ENCODE results near the gene FITM1.

Gene FITM1

DNA sequence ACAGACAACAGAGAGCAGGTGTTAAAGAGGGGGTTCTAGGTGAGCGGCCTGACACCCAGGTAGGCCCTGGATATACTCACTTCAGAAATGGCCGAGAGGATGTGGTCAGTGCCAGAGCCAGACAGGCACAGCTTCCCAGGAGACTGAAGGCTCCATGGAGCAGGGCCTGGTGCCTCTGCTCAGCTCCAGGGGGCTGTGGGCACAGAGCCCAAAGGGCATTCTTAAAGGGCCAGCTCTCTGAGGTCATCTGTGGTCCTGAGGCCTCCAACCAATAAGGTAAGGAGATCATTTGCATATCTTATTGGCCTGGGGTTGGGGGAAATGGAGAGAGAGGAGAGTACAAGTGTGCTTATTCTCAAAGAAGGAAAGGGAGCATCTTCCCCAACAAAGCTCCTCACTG lies 46.0 kb upstream of the FITM1 start:
- no peak for TF ChIP-seq CTCF (IDR thresholded peaks at IDR 0.05; ENCODE audit: control extremely low read depth, extremely low read depth, low read depth, missing control alignments)
- POLR2A ChIA-PET: no interaction called here
- no peak for DNase-seq (ENCODE audit: extremely low spot score)
- CTCF ChIA-PET: interaction anchor here (8.5 kb wide), 1 partner anchor 25 kb away, joined by 100 read pairs; no protein-coding TSS in a partner anchor

DNA sequence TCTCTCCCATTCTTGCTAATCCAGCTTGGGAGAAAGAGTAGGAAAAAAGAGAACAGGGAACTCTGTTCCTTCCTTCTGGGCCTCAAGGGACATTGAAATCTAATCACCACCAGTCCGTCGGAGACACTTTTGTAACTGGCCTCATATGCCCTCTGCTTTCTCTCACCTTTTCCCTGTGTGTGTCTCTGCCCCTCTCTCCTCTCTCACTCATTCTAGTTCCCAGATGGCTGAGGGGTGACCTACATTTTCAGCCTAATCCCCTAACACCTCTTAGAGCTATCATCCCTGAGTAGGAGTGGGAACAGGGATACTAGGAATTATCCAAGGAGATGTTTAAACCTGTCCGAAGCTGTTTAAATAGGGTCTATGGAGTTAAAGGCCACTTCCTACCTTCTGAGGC lies 45.2 kb upstream of the FITM1 start:
- ChIA-PET CTCF (interaction anchor here (0.7 to 8.5 kb wide), 5 partner anchors 8 to 158 kb away, joined by 3 to 100 read pairs (median 4); partner anchors contain the start of genes IRF9 and TINF2), POLR2A (no interaction called here)
- no peak for TF ChIP-seq CTCF (IDR thresholded peaks at IDR 0.05; ENCODE audit: control extremely low read depth, extremely low read depth, low read depth, missing control alignments)
- no peak for DNase-seq (ENCODE audit: extremely low spot score)

DNA sequence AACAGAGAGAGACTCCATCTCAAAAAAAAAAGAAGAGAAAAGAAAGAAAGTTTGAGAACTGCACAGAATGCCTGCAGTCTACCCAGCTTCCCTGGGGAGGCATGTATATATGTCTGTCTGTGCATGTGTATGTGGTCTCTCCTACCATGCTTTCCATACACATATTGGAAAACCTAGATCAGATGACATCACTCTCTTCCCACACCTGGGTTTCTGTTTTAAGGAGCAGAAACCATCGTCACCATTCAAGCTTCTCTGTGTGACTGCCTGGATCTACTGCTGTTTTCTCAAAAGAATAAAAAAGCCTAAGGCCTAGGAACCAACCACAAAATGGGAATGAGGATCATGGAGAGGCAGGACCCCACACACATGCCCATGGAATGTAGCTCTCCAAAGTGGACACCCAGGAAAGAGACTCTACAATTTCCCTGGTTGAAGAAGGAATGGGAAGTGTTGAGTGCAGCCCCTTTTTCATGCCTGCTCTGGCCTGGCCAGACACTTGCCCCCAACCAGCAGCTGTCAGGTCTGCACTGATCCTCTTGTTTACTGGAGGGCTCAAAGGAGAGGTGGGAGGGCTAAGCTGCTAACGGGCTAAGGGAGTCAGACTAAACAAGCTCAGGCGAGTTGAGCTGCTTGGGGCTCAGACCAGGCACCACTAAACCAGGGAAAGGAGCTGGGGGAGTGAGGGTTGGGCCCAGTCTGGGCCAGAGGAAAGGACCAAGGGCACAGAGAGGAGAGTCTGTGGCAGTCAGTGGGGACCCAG lies 44.1 kb upstream of the FITM1 start:
- no peak for DNase-seq (ENCODE audit: extremely low spot score)
- TF ChIP-seq CTCF (IDR thresholded peaks at IDR 0.05; ENCODE audit: control extremely low read depth, extremely low read depth, low read depth, missing control alignments): no peak
- ChIA-PET POLR2A (no interaction called here), CTCF (interaction anchor here (0.7 to 8.5 kb wide), 7 partner anchors 9 to 175 kb away, joined by 3 to 100 read pairs (median 4); partner anchors contain the start of gene TINF2)

GRCh38 chr14:24087004-24087403 lies 43.5 kb upstream of the FITM1 start:
- ChIA-PET CTCF (interaction anchor here (0.7 to 8.5 kb wide), 3 partner anchors 21 to 72 kb away, joined by 3 to 100 read pairs (median 4); no protein-coding TSS in a partner anchor), POLR2A (no interaction called here)
- DNase-seq (ENCODE audit: extremely low spot score): no peak
- TF ChIP-seq CTCF (IDR thresholded peaks at IDR 0.05; ENCODE audit: control extremely low read depth, extremely low read depth, low read depth, missing control alignments): no peak

GRCh38 chr14:24088095-24088494 lies 42.4 kb upstream of the FITM1 start:
- no peak for DNase-seq (ENCODE audit: extremely low spot score)
- TF ChIP-seq CTCF (IDR thresholded peaks at IDR 0.05; ENCODE audit: control extremely low read depth, extremely low read depth, low read depth, missing control alignments): no peak
- ChIA-PET POLR2A (no interaction called here), CTCF (interaction anchor here (1.0 to 13.9 kb wide), 3 partner anchors 15 to 30 kb away, joined by 8 to 246 read pairs (median 71); partner anchors contain the start of gene CPNE6)

DNA sequence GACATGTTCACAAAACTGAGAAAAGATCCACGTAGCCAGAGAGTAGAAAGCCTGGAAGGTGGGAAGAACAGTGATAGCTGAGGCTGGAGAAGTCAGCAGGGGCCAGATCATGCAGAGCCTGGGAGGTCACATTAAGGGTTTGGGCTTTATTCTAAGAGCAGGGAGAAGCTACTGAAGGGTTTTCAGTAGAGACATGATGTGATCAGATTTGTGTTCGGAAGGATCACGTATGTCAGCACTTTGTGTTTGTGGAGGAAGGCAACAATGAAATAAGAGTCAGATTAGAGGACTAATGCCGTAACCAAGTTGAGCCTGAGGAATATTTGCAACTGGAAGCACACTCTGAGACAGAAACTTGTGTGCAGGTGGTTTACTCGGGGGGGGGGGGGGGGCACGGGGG lies 40.6 kb upstream of the FITM1 start:
- DNase-seq (ENCODE audit: extremely low spot score): no peak
- ChIA-PET POLR2A (no interaction called here), CTCF (interaction anchor here (0.8 to 13.9 kb wide), 33 partner anchors 10 to 501 kb away, joined by 3 to 246 read pairs (median 5); partner anchors contain the start of genes CPNE6, DCAF11, DHRS4L2 and EMC9)
- TF ChIP-seq CTCF (IDR thresholded peaks at IDR 0.05; ENCODE audit: control extremely low read depth, extremely low read depth, low read depth, missing control alignments): no peak
